Fibroblast of skin of scalp (primary cell): ENCODE results near the gene FAM131C.
A peak's percentile ranks its signal among the peaks of the same experiment; 100 is the strongest.
"Not testable (repeated sequence)": the region's sequence is repeated elsewhere in the genome, so short reads cannot be mapped to it uniquely, and the experiment has no call there.

Experiments used
- DNase-seq: peaks from one replicate; pipeline ENCODE4 v3.0.0-alpha.2; 2013

FAM131C gene

DNA sequence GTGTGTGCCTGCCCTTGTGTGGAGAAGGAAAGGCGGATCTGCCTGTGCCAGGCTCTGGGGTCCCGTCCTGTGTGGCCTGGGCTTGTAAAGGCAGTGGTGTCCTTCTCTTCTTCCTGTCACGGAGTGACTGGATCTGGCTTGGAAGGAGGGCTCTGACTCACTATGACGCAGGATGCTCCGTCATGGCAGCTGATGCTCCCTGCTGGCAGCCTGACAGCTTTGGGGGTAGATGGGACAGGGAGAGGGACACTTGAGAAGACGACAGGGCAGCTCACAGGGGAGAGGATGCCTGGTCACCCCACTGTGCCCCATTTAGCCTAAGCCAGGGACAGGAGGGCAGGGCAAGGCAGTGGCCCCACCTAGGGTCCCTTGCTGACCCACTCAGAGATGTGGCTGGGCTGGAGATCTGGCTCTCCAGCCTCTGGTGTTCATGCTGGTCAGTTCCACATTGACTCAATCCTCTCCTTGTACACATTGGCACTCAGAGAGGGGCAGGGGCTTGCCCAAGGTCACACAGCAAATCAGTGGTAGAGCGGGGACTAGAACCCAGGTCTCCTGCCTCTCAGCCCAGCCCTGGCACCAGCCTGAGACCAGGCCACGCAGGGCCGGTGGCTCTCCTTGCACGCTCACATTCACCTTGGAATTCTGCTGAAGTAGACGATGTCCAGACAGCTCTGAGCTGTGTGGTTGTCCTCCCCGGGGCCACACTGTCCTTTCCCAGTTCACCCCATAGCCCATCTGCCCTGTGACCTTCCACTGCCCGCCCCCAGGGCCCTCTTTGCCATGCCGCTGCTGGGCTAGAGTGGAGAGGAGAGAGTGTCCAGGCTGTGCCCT is 2.8 kb upstream of the FAM131C start:
- peak; percentile 91 for DNase-seq

DNA sequence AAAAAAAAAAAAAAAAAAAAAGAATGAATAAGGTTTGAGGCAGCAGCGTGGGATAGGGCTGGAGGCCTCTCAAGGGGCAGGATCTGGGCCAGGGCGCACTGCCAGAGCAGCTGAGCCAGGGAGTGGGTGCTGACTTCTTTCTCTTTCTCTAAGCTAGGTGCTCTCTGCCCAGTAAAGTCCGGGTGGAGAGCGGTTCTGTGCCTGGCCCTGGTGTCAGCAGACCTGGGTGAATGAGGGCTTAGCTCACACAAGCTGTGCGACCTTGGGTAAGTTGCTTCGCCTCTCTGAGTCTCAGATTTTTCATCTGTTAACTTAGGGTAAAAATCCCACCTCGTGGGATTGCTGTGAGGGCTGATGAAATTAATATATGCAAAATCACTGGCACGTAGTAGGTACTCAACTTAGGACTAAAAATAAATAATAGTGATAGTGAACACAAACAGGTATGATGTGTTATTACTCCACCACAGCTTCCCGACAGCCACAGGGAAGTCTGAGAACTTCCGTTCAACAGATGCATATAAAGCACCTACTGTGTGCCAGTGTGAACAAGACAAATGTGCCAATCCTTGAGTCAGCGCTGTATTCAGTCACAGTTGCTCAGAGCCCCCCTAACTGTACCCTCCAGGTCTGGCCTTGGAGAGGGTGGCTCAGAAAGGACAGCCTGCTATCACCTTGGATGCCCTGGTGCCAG is 2.0 kb upstream of the FAM131C start:
- DNase-seq = peak; percentile 56

DNA sequence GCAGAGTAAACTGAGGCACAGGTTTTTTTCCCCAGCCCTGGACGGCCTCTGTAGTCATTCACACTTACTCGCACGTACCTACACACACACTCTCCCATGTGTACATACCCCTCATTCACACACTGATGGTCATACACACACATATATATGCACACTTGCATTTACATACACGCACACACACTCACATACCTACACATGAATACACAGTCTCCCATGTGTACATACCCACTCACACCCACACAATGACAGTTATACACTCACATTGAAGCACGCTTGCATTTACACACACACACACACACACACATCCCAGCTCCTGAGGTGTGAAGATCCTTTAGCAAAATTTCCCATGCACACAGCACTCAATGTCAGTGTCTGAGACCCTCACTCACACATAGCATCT is 766 bp upstream of the FAM131C start:
- DNase-seq = no peak

DNA sequence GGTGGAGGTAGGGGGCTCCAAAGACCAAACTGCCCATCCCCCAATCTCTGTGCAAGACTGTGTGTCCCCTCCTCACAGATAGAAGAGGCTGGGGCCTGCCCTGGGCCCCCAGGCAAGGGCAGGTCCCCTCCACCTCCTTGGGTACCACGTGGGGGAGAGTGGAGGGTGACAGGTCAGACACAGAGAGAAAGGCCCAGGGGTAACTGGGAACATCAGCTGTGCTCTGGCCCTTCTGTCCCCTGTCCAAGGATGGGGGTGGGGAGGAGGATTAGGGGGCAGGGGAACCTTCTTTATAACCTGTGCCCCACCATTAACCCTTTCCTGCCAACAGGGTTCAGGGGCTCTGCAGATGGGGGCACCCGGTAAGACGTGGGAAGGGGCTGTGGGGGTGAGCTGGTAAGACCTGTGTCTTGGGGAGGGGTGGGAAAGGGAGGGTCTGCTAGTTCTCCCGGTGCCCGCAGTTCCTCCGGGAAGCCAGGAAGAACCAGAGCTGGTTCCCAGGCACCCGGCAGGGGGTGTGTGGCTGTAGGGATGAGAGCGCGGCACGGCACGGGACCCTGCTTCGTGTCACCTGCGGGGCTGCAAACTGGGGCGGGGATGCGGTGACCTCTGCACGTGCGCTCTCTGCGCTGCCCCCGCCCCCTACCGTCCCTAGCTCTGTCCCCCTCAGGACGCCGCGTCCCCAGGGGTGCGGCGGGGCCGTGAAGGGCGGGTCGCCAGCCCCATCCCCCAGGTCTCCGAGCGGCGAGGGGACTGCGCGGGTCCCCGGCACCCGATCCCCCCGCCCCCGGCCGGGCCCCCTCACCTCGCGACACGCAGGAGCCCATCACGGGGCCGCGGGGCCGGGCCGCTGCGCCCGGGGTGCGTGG is 601 bp downstream of the FAM131C start:
- peak; percentile 20 for DNase-seq

DNA sequence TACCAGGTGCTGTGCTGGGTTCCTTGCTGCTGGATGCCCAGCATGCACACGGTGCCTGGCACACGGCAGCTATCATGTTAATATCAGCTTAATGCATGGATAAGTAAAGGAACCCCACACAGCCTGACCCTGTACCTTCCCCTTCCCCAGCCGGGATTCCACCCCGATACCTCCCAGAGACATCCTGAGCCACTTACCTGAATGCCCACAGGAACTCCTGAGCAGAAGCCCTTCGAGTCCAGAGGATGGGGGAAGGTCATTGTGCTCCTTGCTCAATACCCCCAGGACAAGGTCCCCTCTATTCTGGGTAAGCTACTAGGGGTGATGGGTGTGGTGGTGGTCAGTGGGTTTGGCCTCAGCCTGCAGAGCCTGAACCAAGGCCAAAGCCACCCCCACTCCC is 1.4 kb downstream of the FAM131C start:
- DNase-seq = no peak

DNA sequence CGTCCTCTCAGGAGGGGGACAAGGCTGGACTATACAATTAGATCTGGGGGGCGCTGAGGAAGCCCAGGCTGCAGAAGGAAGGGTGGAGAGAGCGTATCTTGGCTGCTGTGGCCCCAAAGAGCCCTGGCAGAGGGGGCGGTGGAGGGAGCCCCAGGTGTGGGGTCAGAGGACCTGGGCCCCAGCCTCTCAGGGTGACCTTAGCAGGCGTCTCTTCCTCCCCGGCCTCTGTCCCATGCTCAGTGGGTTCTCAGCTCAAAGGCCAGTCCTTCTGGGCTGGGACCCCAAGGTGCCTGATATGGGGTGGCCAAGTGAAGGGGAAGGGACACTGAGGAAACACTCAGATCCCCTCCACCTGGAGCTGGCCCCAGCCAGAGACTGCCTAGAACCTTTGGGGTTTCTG is 1.8 kb downstream of the FAM131C start:
- no peak for DNase-seq

DNA sequence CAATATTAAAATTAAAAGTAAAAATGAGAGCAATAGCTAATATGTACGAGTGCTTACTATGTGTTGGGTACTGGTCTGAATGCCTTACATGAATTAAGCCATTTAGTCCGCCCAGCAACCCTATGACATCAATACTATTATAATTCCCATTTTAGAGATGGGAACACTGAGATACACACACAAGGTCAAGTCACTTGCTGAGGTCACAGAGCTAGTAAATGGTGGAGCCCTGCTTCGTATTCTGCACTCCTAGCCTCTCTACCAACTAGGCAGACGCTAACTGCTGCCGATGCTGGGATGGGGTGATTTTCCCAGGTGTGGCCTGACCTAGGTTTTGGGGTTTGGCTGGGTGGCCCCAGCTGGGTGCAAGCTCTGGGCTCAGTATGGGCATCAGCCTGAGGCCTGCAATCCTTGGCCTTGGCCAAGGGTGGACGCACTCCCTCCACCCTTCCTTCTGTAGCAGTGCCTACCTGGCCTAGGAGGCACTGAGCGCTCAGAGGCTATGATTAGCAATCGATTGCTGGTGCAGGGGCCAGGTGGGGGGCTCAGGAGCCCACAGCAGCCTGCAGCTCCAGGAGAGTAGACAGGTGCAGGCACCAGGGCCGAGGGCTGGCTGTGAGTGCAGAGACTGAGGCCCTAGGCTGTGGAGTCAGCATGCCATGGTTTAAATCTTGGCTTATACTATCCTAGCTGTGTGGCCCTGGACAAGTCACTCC is 2.7 kb downstream of the FAM131C start:
- DNase-seq = no peak

DNA sequence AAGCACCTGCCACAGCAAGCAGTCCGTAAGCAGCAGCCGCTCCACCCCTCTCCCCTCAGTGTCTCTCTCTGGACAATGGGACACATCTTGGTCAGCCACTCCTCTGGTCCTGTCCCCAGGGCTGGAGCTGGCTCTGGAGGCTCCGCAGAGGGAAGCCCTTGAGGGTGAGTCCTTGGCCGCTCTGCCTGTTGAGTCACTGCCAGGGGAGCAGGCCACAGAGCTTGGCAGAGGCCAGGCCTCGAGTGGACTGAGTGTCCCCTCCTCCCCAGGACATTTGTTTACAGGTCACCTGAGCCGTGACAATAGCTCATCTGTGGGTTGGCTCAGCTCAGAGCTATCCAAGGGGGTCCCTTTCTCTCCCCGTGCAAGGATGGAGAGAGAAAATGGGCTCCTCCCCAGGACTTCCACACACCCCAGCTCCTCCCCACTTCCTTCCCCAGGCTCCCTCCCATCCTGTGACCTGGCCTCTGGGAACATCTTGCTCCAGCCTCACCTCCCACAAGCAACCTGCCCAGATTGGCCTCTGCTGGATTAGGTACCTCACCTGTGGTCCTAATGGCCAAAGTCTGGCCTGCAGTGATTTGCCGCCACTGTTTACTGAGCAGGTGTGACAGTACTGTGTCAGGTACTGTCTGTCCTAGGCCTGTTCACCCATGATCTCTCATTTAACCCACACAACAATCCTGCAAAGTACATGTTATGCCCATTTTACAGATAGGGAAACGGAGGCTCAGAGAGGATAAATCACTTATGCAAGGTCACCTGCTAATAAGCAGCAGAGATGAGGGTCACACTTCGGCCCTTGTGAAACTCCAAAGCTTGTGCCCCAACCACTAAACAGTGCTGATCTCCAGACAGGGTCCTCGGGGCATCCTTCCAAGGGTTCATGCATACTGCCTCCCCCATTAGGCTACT is 4.8 kb downstream of the FAM131C start:
- DNase-seq = no peak

DNA sequence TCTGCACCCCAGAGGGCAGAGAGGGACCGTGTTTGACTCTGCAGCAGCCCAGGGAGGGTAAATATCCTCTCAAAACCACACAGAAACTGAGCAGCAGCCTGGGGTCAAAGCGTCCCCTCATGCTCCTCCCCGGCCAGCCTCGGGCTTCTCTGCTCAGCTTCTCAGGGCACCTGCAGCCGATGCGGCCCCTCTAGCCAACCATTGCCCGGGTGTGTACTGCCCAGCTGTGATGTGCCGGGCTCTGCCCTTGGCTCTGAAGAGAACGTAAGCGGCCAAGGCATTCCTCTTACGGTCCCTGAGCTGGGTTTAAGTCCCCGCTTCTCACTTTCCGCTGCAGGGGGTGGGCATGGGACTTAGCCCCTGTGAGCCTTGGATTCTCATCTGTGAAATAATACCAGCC is 5.5 kb downstream of the FAM131C start:
- DNase-seq = no peak

DNA sequence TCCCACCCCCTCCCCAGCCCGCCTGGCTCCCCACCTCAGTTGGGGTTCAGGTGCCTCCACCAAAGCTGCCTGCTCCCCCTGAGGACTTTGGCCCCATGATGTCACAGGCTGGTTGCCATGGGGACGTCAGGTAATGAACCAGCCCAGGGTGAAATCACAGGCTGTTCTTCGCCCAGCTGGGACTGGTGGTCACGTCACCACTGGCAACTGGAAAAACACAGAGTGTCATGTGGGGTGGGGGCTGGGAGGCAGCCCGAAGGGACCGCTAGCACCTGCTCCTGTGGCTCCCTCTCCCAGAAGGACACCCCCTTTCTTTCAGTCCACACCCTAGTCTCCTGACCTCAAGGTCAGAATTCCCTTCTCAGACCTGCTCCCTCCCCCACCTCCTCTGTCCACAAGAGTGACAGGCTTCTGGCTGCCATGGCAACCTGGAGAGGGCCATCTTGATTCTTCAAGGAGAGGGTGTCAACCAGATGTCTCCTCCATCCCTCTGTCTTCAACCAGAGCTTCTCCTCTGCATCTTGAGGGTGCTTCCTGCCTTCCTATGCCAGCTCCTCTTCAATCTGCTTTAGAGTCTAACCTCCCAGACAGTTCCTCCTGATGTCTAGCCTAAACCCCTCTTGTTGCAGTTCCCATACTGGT is 6.2 kb downstream of the FAM131C start:
- no peak for DNase-seq

DNA sequence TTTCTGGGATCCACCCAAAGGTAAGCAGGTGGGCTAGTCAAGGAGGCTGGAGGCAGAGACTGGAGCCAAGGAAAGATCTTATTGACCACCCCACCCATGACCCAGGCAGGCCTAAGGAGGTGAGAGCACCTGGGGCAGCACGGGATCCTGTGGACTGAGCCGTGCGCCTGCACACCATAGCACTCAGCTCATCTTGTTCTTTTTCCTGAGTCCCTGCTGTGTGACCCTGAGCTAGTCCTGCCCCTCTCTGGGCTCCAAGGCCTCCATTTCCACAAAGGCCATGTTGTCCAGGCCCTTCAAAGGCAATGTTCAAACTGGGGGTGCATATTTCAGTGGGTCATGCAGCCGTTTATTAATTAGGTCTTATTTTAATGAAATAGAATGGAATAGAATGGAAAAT is 7.2 kb downstream of the FAM131C start:
- no peak for DNase-seq

DNA sequence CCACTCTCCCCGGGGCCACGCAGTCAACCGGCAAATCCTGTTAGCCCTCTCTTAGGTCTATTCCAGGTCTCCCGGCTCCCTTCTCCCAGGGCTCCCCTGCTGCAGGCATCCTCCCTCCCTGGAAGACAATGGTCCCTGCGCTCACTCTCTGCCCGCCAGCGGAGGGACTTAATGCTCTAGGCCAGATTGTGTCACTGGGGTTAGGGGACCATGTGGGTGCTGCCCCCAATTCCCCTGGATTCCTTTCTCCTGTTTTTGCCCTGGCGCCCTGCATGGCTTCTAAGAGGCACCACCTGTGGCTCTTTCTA is 8.2 kb downstream of the FAM131C start:
- no peak for DNase-seq

DNA sequence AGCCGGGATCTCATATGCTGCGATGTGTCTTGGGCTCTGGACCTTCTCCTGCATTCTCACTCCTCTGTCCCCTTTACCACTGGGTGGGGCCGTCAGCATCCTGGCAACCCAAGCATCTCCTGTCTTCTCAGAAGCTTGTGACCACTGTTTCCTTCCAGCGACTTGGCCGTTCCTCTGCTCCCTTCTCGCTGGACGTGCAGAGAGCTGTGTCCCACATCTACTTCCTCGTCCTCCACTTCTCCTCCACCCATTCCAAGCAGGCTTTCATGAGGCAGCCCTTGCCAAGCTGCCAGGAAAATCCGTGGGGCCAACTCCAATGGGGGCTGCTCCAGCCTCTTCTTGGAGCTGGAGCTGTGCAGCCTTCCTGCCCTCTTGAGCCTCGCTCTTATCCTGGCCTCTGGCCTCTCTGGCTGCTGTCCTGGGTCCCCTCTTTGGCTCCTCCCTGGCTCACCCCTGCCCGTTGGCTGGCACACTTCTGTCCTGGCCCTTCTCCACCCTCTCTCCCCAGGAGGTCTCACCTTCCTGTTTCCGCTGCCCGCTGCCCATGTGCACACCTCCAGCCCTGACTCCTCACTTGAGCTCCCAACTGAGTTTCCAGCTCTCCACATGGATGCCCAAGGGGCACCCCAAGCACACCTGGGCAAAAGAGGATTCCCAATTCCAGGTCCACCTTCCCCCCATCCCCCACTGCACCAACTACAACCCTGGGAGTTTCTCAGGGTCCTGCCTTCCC is 8.7 kb downstream of the FAM131C start:
- no peak for DNase-seq

DNA sequence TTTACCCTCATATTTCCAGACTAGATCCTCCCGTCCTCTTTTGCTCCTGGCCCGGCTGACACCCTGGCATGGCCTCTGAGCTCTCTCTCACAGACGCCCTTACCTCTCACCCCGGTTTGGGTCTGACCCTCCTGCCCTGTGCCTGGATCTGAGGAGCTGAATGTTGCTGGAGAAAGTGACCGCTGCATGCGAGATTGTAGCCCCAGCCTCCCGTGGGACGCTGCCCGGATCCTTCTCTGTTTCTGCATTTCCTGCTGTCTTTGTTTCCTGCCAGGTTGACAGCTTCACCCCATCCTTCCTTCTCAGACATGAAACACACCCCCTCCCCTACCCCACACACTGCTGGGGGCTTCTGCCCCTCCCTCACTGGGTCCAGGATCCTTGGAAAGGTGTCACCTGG is 9.5 kb downstream of the FAM131C start:
- DNase-seq = no peak

DNA sequence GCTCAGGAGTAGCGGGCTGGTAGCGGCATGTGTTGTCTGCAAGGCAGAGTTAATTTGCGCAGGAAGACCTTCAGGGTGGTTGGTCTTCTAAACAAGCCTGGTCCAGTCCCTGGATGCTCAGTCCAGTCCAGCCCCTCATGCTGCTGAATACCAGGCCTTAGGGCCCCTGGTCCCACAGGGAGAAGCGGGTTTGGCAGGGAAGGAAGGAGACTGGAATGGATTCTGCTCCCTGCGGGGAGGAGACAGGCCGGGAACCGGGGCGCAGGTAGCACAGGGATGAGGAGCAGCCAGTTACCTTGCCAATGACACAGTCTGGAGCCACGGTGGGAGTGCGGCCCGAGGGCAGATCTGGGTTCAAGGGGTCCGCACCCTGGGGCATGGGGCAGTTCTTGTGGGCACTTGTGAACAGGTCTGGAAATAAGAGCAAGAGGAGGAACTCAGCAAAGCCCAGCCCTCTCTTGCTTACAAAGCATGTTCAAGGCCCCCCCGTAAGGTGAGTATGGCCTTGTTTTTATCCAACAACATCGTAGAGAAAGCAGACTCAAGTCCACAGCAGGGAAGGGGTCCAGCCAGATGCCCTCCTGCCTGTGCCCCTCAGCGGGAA is 10.1 kb downstream of the FAM131C start:
- DNase-seq = no peak

DNA sequence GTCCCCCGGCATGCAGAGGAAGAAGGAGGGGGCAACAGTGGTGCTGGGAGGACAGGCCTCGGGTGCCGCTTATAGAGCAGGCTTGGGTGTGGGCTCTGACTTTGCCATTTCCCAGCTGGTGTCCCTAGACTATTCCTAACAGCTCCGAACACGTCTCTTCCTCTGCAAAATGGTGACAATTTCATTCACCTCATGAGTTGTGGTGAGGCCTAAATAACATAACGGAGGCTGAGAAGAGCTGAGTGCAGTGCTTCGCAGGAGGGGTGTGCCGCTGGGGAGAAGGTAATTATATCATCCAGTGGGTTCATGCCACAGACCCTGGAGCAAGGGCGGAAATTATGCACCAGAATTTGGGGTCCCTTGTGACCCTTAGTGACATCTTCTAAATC is 10.8 kb downstream of the FAM131C start:
- DNase-seq = not testable (repeated sequence)

DNA sequence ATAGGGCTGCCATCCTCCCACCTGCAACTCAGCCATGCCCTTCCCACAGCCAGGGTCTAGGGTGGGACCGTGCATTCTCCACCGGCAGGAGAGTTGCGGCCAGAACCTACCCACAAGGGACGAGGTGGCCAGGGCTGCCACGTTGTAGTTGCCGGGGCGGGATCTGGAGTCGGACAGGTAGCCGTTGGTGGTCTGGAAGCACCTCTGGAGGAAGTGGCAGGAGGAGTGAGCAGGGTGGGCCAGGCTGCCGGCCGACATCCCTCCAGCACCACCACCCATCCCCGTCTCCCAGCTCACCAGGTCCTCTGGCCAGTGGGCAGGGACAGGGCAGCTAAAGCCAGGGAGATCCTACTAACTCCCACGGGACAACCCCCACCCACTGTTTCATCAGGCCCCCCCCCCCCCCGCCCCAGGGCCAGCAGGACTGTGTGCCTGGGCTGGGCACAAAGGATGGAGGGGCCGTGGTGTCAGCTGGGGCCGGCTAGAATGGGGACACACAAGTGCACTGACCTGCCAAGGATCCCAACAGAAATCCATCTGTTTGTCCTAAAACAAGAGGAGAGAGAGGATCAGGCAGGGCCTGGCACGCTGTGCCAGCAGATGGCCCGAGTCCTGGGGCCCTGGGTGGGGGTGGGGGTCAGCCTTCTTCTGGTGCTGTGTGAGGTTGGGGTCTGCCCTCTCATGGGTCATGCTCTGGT is 11.3 kb downstream of the FAM131C start:
- not testable (repeated sequence) for DNase-seq

DNA sequence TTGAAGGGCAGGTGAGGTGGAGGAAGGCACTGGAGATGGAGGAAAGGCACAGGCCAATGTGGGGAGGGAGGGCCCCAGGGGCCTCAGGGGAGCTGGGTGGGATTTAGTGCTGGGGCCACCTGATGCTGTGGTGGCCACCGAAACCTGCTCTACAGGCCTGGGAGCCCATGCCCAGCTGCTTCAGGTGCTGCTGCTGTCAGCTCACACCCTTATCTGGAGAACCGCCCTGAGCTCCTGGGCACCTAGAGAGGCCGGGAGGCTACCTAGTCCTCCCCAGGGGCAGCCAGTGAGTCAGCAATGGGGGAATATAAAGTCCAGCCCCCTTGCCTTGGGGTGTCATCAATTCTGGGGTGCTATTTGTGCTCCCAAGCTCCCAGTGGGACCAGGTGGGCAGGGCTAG is 12.2 kb downstream of the FAM131C start:
- no peak for DNase-seq

DNA sequence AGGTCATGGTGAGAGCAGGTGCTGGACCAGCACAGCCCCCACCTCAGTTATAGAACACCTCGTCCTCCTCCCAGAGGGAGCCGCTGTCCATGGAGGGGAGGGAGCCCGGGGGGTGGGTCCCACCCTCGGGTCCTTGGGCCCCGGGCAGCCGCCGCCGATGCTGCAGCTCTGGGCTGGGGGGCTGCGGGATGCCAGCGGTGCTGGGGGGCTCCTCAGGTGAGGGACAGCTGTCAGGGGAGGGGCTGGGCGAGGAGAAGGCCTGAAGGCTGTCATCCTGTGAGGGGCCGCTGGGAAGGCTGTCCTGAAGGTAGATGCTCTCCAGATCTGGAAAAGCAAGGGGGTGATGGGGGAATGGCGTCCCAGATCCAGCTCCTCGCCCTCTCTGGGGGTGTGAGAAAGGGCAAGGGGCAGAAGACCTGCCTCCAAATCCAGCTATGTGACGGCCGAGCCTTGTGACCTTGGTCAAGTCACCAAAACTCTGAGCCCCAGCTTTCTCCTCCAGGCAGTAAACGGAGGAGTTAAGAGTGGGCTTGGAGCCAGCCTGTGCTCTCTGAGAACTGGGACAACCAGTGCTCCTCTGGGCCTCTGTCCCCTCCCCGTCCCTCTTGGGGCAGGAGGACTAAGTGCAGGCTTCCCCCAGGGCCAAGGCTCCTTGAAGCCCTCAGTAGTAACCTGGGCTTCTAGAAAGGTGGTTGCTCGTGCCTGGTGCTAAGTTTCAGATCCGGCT is 14.9 kb downstream of the FAM131C start:
- DNase-seq = not testable (repeated sequence)
